NB4 (cell line): ENCODE measurements around the gene IL21.

Experiments used
- POLR2A ChIP-seq: IDR thresholded peaks from 2 replicates; pipeline ENCODE4 v1.6.1; 2011; ENCODE audit warnings: mild to moderate bottlenecking; ENCODE audit not compliant: insufficient read length; ENCODE audit errors: extremely low read depth
- TF ChIP-seq, protein P1 (sequence below): IDR thresholded peaks from one replicate; pipeline ENCODE4 v1.5.1; 2012; ENCODE audit warnings: low read depth, low read length
- TF ChIP-seq, protein P2 (sequence below): IDR thresholded peaks from 2 replicates; pipeline ENCODE4 v1.6.1; 2011; ENCODE audit warnings: low read depth, low read length

DNA sequence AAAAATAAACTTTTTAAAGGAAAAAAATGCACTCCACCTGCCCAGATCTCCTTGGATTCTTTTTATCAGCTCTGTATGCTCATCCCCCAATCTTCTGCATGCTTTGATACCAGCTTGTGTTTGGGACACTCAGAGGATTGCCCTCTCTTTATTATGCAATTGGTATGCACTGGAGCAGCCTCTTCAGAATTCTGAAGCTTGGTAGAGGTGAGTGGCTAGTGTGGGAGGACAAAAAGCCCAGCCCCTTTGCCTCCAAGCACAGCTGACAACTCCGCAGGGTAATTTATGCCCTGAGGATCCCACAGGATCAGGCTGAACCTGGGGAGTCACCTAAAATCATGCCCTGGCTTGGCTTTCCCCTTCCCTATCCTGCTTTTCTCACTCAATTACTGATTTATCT is 16.7 kb downstream of the IL21 start:
- TF ChIP-seq, protein P1, sequence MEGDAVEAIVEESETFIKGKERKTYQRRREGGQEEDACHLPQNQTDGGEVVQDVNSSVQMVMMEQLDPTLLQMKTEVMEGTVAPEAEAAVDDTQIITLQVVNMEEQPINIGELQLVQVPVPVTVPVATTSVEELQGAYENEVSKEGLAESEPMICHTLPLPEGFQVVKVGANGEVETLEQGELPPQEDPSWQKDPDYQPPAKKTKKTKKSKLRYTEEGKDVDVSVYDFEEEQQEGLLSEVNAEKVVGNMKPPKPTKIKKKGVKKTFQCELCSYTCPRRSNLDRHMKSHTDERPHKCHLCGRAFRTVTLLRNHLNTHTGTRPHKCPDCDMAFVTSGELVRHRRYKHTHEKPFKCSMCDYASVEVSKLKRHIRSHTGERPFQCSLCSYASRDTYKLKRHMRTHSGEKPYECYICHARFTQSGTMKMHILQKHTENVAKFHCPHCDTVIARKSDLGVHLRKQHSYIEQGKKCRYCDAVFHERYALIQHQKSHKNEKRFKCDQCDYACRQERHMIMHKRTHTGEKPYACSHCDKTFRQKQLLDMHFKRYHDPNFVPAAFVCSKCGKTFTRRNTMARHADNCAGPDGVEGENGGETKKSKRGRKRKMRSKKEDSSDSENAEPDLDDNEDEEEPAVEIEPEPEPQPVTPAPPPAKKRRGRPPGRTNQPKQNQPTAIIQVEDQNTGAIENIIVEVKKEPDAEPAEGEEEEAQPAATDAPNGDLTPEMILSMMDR, result no peak
- TF ChIP-seq POLR2A, result no peak
- TF ChIP-seq, protein P2, sequence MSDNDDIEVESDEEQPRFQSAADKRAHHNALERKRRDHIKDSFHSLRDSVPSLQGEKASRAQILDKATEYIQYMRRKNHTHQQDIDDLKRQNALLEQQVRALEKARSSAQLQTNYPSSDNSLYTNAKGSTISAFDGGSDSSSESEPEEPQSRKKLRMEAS, result no peak
